SKM-1 treated with dmso at 0.1 percent for 144 hours (cell line): ENCODE data around the gene GPS2.

Experiments used
- DNase-seq: peaks from one replicate; lab custom pipeline; 2025; ENCODE audit not compliant: unreplicated experiment; lab: John Stamatoyannopoulos, UW

The GPS2 gene

GRCh38 chr17:7318121-7318860 lies 3.1 kb upstream of the GPS2 start:
- DNase-seq, result no peak

GRCh38 chr17:7317161-7317803 lies 2.1 kb upstream of the GPS2 start:
- no peak for DNase-seq

- DNase-seq, result no peak
Observed at GRCh38 chr17:7315570-7316235, 543 bp upstream of the GPS2 start.

GRCh38 chr17:7313890-7314718 lies 1.1 kb downstream of the GPS2 start:
- DNase-seq, result no peak

- DNase-seq, result no peak
Observed at GRCh38 chr17:7313088-7313889, 1.9 kb downstream of the GPS2 start.

GRCh38 chr17:7312432-7313087 lies 2.6 kb downstream of the GPS2 start:
- no peak for DNase-seq

GRCh38 chr17:7311110-7311705 lies 4.0 kb downstream of the GPS2 start:
- no peak for DNase-seq

- no peak for DNase-seq
Observed at GRCh38 chr17:7309628-7310027, 5.5 kb downstream of the GPS2 start.

- DNase-seq, result peak; percentile 32
Observed at GRCh38 chr17:7308625-7309433, 6.3 kb downstream of the GPS2 start.

GRCh38 chr17:7307686-7308624 lies 7.2 kb downstream of the GPS2 start:
- DNase-seq, result no peak

- peak; percentile 94 for DNase-seq
Observed at GRCh38 chr17:7306911-7307685, 8.1 kb downstream of the GPS2 start, which contains the start of gene EIF5A. TSS of gene EIF5A (plus strand) at chr17:7307628. CDS start at chr17:7309636, 2,008 bp downstream.

- DNase-seq, result no peak
Observed at GRCh38 chr17:7304179-7304578, 11.0 kb downstream of the GPS2 start.

GRCh38 chr17:7296189-7296861 lies 18.8 kb downstream of the GPS2 start:
- DNase-seq, result peak; percentile 30

GRCh38 chr17:7295230-7296180 lies 19.7 kb downstream of the GPS2 start:
- no peak for DNase-seq

- DNase-seq, result peak; percentile 45
Observed at GRCh38 chr17:7294614-7295153, 20.5 kb downstream of the GPS2 start, which contains the start of gene YBX2. TSS of gene YBX2 (minus strand) at chr17:7294639. CDS start at chr17:7294500, 139 bp downstream.
